ENCODE results near the gene RCCD1.
"Not testable (repeated sequence)": the region's sequence is repeated elsewhere in the genome, so short reads cannot be mapped to it uniquely, and the experiment has no call there.

Gene RCCD1

GRCh38 chr15:90918034-90918788, 36.5 kb upstream of the RCCD1 start:
- DNase-seq, result no peak

- DNase-seq, result no peak
These were observed 35.8 kb upstream of the RCCD1 start for GRCh38 chr15:90918835-90919234.

- DNase-seq, result no peak
These were observed 32.8 kb upstream of the RCCD1 start for GRCh38 chr15:90921887-90922286.

- not testable (repeated sequence) for DNase-seq
These were observed 31.9 kb upstream of the RCCD1 start for GRCh38 chr15:90922712-90923322.

GRCh38 chr15:90924375-90924774, 30.3 kb upstream of the RCCD1 start:
- no peak for DNase-seq

GRCh38 chr15:90926766-90927165, 27.9 kb upstream of the RCCD1 start:
- DNase-seq, result not testable (repeated sequence)

- DNase-seq, result not testable (repeated sequence)
These were observed 26.6 kb upstream of the RCCD1 start for GRCh38 chr15:90928106-90928505.

GRCh38 chr15:90929246-90930019, 25.3 kb upstream of the RCCD1 start:
- DNase-seq, result no peak

GRCh38 chr15:90930861-90931574, 23.7 kb upstream of the RCCD1 start:
- no peak for DNase-seq

GRCh38 chr15:90931575-90931827, 23.2 kb upstream of the RCCD1 start:
- DNase-seq, result no peak

GRCh38 chr15:90931828-90932659, 22.6 kb upstream of the RCCD1 start, which contains the start of gene HDDC3:
HDDC3 (minus strand) TSS chr15:90932549; CDS start chr15:90932540, 9 bp downstream.
- DNase-seq, result peak; percentile 87 to 91

GRCh38 chr15:90932660-90932991, 22.1 kb upstream of the RCCD1 start:
- DNase-seq, result no peak

- DNase-seq, result no peak
These were observed 21.4 kb upstream of the RCCD1 start for GRCh38 chr15:90933301-90933700.

GRCh38 chr15:90934256-90934948, 20.3 kb upstream of the RCCD1 start:
- DNase-seq, result peak; percentile 87 to 89

- peak; percentile 93 to 96 for DNase-seq
These were observed 19.5 kb upstream of the RCCD1 start, which contains the start of gene UNC45A for GRCh38 chr15:90934949-90935751. UNC45A (plus strand) TSS chr15:90935285; CDS start chr15:90935325, 40 bp downstream.

- DNase-seq, result no peak
These were observed 17.9 kb upstream of the RCCD1 start for GRCh38 chr15:90936823-90937222.

- DNase-seq, result no peak
These were observed 16.4 kb upstream of the RCCD1 start for GRCh38 chr15:90938261-90938660.

GRCh38 chr15:90939756-90940155, 14.9 kb upstream of the RCCD1 start:
- DNase-seq, result no peak

GRCh38 chr15:90941038-90941437, 13.6 kb upstream of the RCCD1 start:
- DNase-seq, result no peak

- DNase-seq, result no peak
These were observed 12.1 kb upstream of the RCCD1 start for GRCh38 chr15:90942354-90943120.

Measured in CD4-positive, alpha-beta T cell treated with Interferon alpha-2 for 1 hour (primary cell).